Measurements from ENCODE around the gene LIN37. TPM values are rescaled to one million over a fixed set of nuclear protein-coding genes. Genes with fewer than 3 reads are reported as not detected.

Gene LIN37
- total RNA-seq, 1 donor from 2014 or later, result 11.9 TPM

DNA sequence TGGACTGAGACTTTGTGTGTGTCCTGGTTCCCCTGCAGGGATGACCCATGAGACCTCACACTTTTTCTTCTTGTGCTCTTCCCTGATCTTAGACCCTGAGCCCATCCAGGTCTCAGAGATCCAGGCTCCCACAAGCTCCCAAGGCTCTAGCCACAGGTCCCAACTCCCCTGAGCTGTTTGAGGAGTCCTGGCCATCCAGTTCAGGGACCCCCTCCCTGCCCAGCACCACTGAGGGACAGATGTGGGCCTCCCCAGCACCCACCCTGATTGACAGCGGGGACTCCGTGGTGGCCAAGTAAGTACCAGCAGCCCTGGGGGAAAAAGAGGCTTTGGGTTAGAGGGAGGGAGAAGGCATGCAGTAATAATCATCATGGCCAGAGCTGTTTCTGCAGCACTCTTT, 11.3 kb downstream of the LIN37 start:
- H3K27ac Mint-ChIP-seq (ENCODE audit: unreplicated experiment), result no peak overlapping the region
- no peaks in the 10 kb centered on the region for H3K9me3 Mint-ChIP-seq (ENCODE audit: low read depth)
- peaks cover 42% of the 10 kb centered on the region for H3K4me1 Mint-ChIP-seq (ENCODE audit: low read depth)
- DNase-seq (ENCODE audit: low spot score), result no peak
- H3K27me3 Mint-ChIP-seq (ENCODE audit: low read depth), result no peaks in the 10 kb centered on the region
- peaks cover 10% of the 10 kb centered on the region for H3K36me3 Mint-ChIP-seq (ENCODE audit: low read depth)
- peak overlapping the region; percentile 86 for H3K4me3 Mint-ChIP-seq (ENCODE audit: unreplicated experiment)
- TF ChIP-seq, protein P1, sequence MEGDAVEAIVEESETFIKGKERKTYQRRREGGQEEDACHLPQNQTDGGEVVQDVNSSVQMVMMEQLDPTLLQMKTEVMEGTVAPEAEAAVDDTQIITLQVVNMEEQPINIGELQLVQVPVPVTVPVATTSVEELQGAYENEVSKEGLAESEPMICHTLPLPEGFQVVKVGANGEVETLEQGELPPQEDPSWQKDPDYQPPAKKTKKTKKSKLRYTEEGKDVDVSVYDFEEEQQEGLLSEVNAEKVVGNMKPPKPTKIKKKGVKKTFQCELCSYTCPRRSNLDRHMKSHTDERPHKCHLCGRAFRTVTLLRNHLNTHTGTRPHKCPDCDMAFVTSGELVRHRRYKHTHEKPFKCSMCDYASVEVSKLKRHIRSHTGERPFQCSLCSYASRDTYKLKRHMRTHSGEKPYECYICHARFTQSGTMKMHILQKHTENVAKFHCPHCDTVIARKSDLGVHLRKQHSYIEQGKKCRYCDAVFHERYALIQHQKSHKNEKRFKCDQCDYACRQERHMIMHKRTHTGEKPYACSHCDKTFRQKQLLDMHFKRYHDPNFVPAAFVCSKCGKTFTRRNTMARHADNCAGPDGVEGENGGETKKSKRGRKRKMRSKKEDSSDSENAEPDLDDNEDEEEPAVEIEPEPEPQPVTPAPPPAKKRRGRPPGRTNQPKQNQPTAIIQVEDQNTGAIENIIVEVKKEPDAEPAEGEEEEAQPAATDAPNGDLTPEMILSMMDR (IDR thresholded peaks at IDR 0.05), result no peak

DNA sequence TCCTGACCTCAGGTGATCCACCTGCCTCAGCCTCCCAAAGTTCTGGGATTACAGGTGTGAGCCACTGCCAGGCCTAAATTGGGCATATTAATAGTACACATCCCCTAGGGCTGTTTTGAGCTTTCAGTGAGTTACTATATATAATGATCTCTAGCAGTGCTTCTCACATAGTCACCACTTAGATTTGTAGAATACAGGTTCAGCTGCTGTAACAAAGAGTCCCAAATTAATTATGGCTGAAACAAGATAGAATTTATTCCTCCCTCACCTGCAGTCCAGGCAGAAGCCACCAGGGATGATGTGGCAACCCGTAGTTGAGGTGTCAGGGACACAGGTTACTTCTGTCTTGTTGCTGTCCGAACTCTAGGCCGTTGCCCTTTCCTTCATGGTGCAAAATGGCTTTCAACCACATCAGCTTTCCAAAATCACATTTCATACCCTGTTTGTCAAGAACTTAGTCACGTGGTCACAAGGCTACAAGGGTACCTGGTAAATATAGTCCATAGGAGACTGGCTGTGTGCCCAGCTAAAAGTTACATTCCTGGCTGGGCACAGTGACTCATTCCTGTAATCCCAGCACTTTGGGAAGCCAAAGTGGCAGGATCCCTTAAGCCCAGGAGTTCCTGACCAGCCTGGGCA, 12.5 kb downstream of the LIN37 start:
- Mint-ChIP-seq H3K4me1 (ENCODE audit: low read depth) (peaks cover 36% of the 10 kb centered on the region), H3K27ac (ENCODE audit: unreplicated experiment) (no peak overlapping the region), H3K27me3 (ENCODE audit: low read depth) (no peaks in the 10 kb centered on the region), H3K9me3 (ENCODE audit: low read depth) (no peaks in the 10 kb centered on the region), H3K36me3 (ENCODE audit: low read depth) (peaks cover 10% of the 10 kb centered on the region), H3K4me3 (ENCODE audit: unreplicated experiment) (no peak overlapping the region)
- TF ChIP-seq, protein P1 (IDR thresholded peaks at IDR 0.05), result no peak
- DNase-seq (ENCODE audit: low spot score), result no peak

DNA sequence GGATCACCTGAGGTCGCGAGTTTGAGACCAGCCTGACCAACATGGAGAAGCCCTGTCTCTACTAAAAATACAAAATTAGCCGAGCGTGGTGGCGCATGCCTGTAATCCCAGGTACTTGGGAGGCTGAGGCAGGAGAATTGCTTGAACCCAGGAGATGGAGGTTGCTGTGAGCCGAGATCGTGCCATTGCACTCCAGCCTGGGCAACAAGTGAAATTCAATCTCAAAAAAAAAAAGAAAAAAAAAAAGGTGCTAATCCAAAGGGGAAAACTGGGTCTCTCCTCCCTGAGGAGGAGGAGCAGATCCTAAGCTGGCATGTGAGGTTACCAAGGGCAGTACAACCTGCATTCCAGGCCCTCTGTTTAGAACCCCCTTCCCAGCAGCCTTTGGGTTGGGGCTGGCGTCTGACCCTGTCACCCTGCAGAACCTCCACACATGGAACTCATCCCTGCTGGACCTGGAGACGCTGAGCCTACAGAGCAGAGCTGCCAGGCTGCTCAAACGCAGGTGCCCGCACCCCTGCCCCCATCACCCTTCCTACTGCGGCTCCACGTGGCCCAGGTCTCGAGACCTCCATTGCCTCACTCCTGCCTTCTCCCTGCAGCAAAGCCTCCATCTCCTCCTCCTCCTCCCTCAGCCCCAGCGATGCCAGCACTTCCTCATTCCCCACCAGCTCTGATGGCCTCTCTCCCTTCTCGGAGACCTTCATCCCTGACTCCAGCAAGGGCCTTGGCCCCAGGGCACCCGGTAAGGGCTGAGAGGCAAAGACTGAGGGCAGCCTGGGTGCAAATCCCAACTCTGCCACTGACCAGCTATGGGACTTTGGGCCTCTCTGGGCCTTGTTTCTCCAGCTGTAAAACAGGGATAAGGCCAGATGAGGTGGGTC, 16.3 kb downstream of the LIN37 start:
- Mint-ChIP-seq H3K27ac (ENCODE audit: unreplicated experiment) (no peak overlapping the region), H3K9me3 (ENCODE audit: low read depth) (no peaks in the 10 kb centered on the region), H3K36me3 (ENCODE audit: low read depth) (peaks cover 11% of the 10 kb centered on the region), H3K27me3 (ENCODE audit: low read depth) (no peaks in the 10 kb centered on the region), H3K4me1 (ENCODE audit: low read depth) (peaks cover 8% of the 10 kb centered on the region), H3K4me3 (ENCODE audit: unreplicated experiment) (no peak overlapping the region)
- DNase-seq (ENCODE audit: low spot score), result peak; percentile 63
- TF ChIP-seq, protein P1 (IDR thresholded peaks at IDR 0.05), result no peak

DNA sequence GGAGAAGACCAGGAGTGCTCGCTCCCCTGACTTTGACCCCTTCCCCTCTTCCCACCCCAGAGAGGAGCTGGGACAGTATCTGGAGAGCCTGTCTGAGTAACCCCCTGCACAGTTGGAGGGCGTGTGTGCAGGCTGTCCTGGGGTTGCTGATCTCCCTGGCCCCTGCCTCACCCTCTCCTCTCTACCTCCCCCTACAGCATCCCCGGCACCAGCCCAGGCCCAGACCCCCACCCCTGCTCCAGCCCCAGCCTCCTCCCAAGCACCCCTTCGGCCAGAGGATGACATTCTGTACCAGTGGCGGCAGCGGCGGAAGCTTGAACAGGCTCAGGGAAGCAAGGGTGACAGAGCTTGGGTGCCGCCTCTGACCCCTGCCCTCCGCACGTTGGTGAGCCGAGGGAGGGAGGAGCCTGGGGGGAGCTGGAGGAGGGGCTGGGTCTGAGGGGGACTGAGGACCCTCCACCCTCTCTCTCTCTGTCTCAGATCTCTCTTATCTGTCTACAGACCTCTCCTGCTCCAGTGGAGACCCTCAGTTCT, 18.3 kb downstream of the LIN37 start:
- Mint-ChIP-seq H3K4me3 (ENCODE audit: unreplicated experiment) (no peak overlapping the region), H3K36me3 (ENCODE audit: low read depth) (peaks cover 11% of the 10 kb centered on the region), H3K27ac (ENCODE audit: unreplicated experiment) (no peak overlapping the region), H3K4me1 (ENCODE audit: low read depth) (no peaks in the 10 kb centered on the region), H3K27me3 (ENCODE audit: low read depth) (no peaks in the 10 kb centered on the region), H3K9me3 (ENCODE audit: low read depth) (no peaks in the 10 kb centered on the region)
- peak; percentile 75 for DNase-seq (ENCODE audit: low spot score)
- TF ChIP-seq, protein P1 (IDR thresholded peaks at IDR 0.05), result no peak

DNA sequence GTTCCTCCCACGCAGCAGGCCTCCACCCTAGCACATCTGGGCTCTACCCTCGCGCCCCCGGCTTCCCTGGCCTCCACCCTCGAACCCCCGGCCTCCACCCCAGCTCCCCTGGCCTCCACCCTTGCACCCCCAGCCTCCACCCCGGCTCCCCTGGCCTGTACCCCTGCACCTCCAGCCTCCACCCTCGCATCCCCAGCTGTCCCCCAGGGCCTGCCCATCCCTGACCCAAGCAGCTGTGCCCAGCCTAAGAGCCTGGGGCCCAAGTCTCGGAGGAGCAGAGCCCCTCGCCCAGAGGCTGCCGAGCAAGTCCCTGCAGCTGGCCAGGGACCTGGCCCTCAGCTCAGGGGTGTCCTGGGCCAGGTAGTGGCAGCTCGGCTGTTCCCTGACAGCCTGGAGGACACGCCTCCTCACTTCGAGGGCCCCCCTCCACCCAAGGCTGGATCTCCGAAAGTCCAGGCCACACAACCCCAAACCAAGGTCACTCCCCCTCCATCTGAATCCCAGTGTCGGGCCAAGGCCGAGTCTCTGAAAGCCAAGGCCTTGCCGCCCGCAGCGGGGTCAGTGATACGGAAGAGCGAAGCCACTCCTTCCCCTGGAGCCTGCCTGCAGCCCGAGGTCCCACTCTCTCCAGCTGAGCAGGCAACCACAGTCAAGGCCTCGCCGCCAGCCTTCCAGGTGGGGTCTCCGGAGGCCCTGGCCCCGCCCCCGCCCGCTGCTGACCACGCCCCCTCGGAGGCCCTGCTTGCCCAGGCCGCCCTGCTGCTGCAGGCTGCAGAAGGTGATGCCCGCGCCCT, 19.1 kb downstream of the LIN37 start:
- no peaks in the 10 kb centered on the region for H3K4me1 Mint-ChIP-seq (ENCODE audit: low read depth)
- DNase-seq (ENCODE audit: low spot score), result peak; percentile 77
- H3K9me3 Mint-ChIP-seq (ENCODE audit: low read depth), result no peaks in the 10 kb centered on the region
- TF ChIP-seq, protein P1 (IDR thresholded peaks at IDR 0.05), result no peak
- peaks cover 7% of the 10 kb centered on the region for H3K36me3 Mint-ChIP-seq (ENCODE audit: low read depth)
- H3K27ac Mint-ChIP-seq (ENCODE audit: unreplicated experiment), result no peak overlapping the region
- no peaks in the 10 kb centered on the region for H3K27me3 Mint-ChIP-seq (ENCODE audit: low read depth)
- H3K4me3 Mint-ChIP-seq (ENCODE audit: unreplicated experiment), result no peak overlapping the region
